Liver (tissue), 9 donors: ENCODE measurements around the gene OXTR. TPM values are rescaled to one million over a fixed set of nuclear protein-coding genes. Genes with fewer than 3 reads are reported as not detected.

ENCODE experiments used
- DNase-seq: peaks from one replicate; pipeline ENCODE4 v3.0.0-alpha.2; 2017; ENCODE audit warnings: low spot score
- H3K27ac ChIP-seq, 2 donors: one replicate each; pipeline ENCODE4 v1.7.0; 2013; ENCODE audit warnings: inconsistent platforms in 2 of 2, low read length in 2 of 2, control low read depth in 1 of 2, low read depth in 1 of 2, mild to moderate bottlenecking in 1 of 2
- H3K27me3 ChIP-seq, 4 donors: one replicate each; pipeline versions ENCODE4 v1.6.1 to v1.7.0; 2013; ENCODE audit warnings: low read length in 3 of 4, inconsistent platforms in 1 of 4, mild to moderate bottlenecking in 1 of 4, moderate library complexity in 1 of 4; ENCODE audit not compliant: control insufficient read depth in 4 of 4, insufficient read depth in 4 of 4
- H3K36me3 ChIP-seq, 4 donors: one replicate each; pipeline versions ENCODE4 v1.6.1 to v1.7.0; 2013; ENCODE audit warnings: low read length in 3 of 4, mild to moderate bottlenecking in 3 of 4, low read depth in 1 of 4, moderate library complexity in 1 of 4; ENCODE audit not compliant: control insufficient read depth in 4 of 4, insufficient read depth in 3 of 4
- H3K4me1 ChIP-seq, 4 donors: one replicate each; pipeline versions ENCODE4 v1.6.1 to v1.7.0; 2013; ENCODE audit warnings: low read length in 3 of 4, mild to moderate bottlenecking in 3 of 4, moderate library complexity in 1 of 4; ENCODE audit not compliant: control insufficient read depth in 4 of 4, insufficient read depth in 4 of 4
- H3K4me3 ChIP-seq, 3 donors: one replicate each; pipeline versions ENCODE4 v1.6.1 to v1.7.0; 2013; ENCODE audit warnings: low read length in 3 of 3, control low read depth in 1 of 3, low read depth in 1 of 3, mild to moderate bottlenecking in 1 of 3
- H3K9ac ChIP-seq, 2 donors: one replicate each; pipeline ENCODE4 v1.7.0; 2013; ENCODE audit warnings: low read length in 2 of 2, mild to moderate bottlenecking in 2 of 2, moderate library complexity in 2 of 2, control low read depth in 1 of 2, low read depth in 1 of 2
- H3K9me3 ChIP-seq, 4 donors: one replicate each; pipeline versions ENCODE4 v1.6.1 to v1.7.0; 2013; ENCODE audit warnings: low read length in 3 of 4; ENCODE audit not compliant: control insufficient read depth in 4 of 4
- ATF3 ChIP-seq: IDR thresholded peaks from 2 replicates; pipeline ENCODE4 v1.6.1; 2016; ENCODE audit warnings: antibody characterized with exemption
- CTCF ChIP-seq: fragments of 150-350 bp; IDR thresholded peaks from 2 replicates; pipeline ENCODE4 v1.5.1; 2017; ENCODE audit warnings: improper control_type of control experiment, low read depth, low read length; ENCODE audit not compliant: missing input control
- EGR1 ChIP-seq, 2 donors: IDR thresholded peaks; 2 replicates each; pipeline ENCODE4 v1.6.1; 2016 to 2018; ENCODE audit warnings: antibody characterized with exemption in 2 of 2, low read depth in 2 of 2
- FOXA1 ChIP-seq: IDR thresholded peaks from 2 replicates; pipeline ENCODE4 v1.6.1; 2016; ENCODE audit warnings: antibody characterized with exemption
- FOXA2 ChIP-seq: IDR thresholded peaks from 2 replicates; pipeline ENCODE4 v1.6.1; 2016; ENCODE audit warnings: antibody characterized with exemption
- GABPA ChIP-seq, 2 donors: IDR thresholded peaks in 1 of 2; conservative IDR thresholded peaks in 1 of 2; 2 replicates each; pipeline ENCODE4 v1.6.1; 2016; ENCODE audit warnings: antibody characterized with exemption in 2 of 2, mild to moderate bottlenecking in 1 of 2, moderate library complexity in 1 of 2
- HNF4A ChIP-seq, 2 donors: conservative IDR thresholded peaks; 2 replicates each; pipeline ENCODE4 v1.6.1; 2016; ENCODE audit warnings: antibody characterized with exemption in 2 of 2, mild to moderate bottlenecking in 2 of 2
- HNF4G ChIP-seq: IDR thresholded peaks from 2 replicates; pipeline ENCODE4 v1.6.1; 2016; ENCODE audit warnings: antibody characterized with exemption
- JUND ChIP-seq, 2 donors: IDR thresholded peaks; 2 replicates each; pipeline ENCODE4 v1.6.1; 2016; ENCODE audit warnings: antibody characterized with exemption in 2 of 2
- MAX ChIP-seq: IDR thresholded peaks from 2 replicates; pipeline ENCODE4 v1.6.1; 2016; ENCODE audit warnings: antibody characterized with exemption
- NR2F2 ChIP-seq: IDR thresholded peaks from 2 replicates; pipeline ENCODE4 v1.6.1; 2016; ENCODE audit warnings: antibody characterized with exemption
- RAD21 ChIP-seq, 2 donors: IDR thresholded peaks; 2 replicates each; pipeline ENCODE4 v1.6.1; 2016; ENCODE audit warnings: antibody characterized with exemption in 2 of 2, mild to moderate bottlenecking in 2 of 2
- REST ChIP-seq: IDR thresholded peaks from 2 replicates; pipeline ENCODE4 v1.6.1; 2016; ENCODE audit warnings: antibody characterized with exemption, mild to moderate bottlenecking
- RXRA ChIP-seq, 2 donors: IDR thresholded peaks; 2 replicates each; pipeline ENCODE4 v1.6.1; 2017 to 2018; ENCODE audit warnings: antibody characterized with exemption in 2 of 2, mild to moderate bottlenecking in 1 of 2
- SP1 ChIP-seq: IDR thresholded peaks from 2 replicates; pipeline ENCODE4 v1.6.1; 2018; ENCODE audit warnings: antibody characterized with exemption, mild to moderate bottlenecking
- TAF1 ChIP-seq: conservative IDR thresholded peaks from 2 replicates; pipeline ENCODE4 v1.6.1; 2016; ENCODE audit warnings: antibody characterized with exemption, mild to moderate bottlenecking
- YY1 ChIP-seq: IDR thresholded peaks from 2 replicates; pipeline ENCODE4 v1.6.1; 2016; ENCODE audit warnings: antibody characterized with exemption, mild to moderate bottlenecking
- ZBTB33 ChIP-seq: IDR thresholded peaks from 2 replicates; pipeline ENCODE4 v1.6.1; 2016; ENCODE audit warnings: antibody characterized with exemption
- WGBS: extraction: QIAGEN DNeasy Blood & Tissue Kit; methylation state at CpG from one replicate; pipeline ENCODE4 v1.1.7; 2013; 5-methylcytosine and 5-hydroxymethylcytosine counted together
- polyA plus RNA-seq, 2 donors: library from polyadenylated mRNA; stranded (reverse) in 1 of 2; unstranded in 1 of 2; fragments of 200-250 nt in 1 of 2; fragments of >200 nt in 1 of 2; fragmentation: Nextera tagmentation in 1 of 2; extraction: Ambion mirVana in 1 of 2; gene quantifications; one replicate each; pipeline versions ENCODE4 v1.2.1 to v1.2.3, GENCODE V29; 2013 to 2015
- total RNA-seq, 2 donors: library from RNA; depleted of rRNA; stranded (reverse); fragments of >200 nt; gene quantifications; one replicate each; pipeline ENCODE4 v1.2.3, GENCODE V29; 2014
- donor health status: healthy.
- donor health status: healthy.
- donor health status: healthy.
- donor health status: healthy.
- donor health status: healthy.

The OXTR gene
- total and polyA plus RNA-seq, 4 donors = 0.05 to 0.28 (median 0.08) TPM; not detected in 1

GRCh38 chr3:8816106-8816505, 46.7 kb upstream of the OXTR start:
- no peak for DNase-seq
- H3K36me3 ChIP-seq = no peaks in the 10 kb centered on the region
- H3K27ac ChIP-seq = no peak overlapping the region
- no peaks in the 10 kb centered on the region for H3K4me1 ChIP-seq
- H3K9me3 ChIP-seq = peaks cover 2 to 24% (median 19%) of the 10 kb centered on the region in 4 donors
- H3K9ac ChIP-seq = no peak overlapping the region
- no peaks in the 10 kb centered on the region for H3K27me3 ChIP-seq
- 92% methylated on average over 6 of the region's 6 CpGs for WGBS
- no peak overlapping the region for H3K4me3 ChIP-seq
- TF ChIP-seq GABPA (IDR thresholded peaks at IDR 0.05 in 1 of 2, conservative IDR thresholded peaks at IDR 0.05 in 1 of 2) = no peak
- TF ChIP-seq NR2F2 = no peak
- no peak for TF ChIP-seq ATF3
- TF ChIP-seq JUND (IDR thresholded peaks at IDR 0.05) = no peak
- TF ChIP-seq EGR1 (IDR thresholded peaks at IDR 0.05; ENCODE audit: low read depth in 2 of 2) = no peak
- TF ChIP-seq FOXA1 = no peak
- no peak for TF ChIP-seq TAF1
- no peak for TF ChIP-seq SP1
- no peak for TF ChIP-seq CTCF
- TF ChIP-seq YY1 = no peak
- TF ChIP-seq ZBTB33 = no peak
- no peak for TF ChIP-seq HNF4G
- TF ChIP-seq FOXA2 = no peak
- no peak for TF ChIP-seq REST
- TF ChIP-seq MAX = no peak
- no peak for TF ChIP-seq HNF4A (conservative IDR thresholded peaks at IDR 0.05)
- TF ChIP-seq RAD21 (IDR thresholded peaks at IDR 0.05) = no peak

- no peak for DNase-seq
- no peak overlapping the region for H3K9ac ChIP-seq
- 83% methylated on average over 1 of the region's 1 CpG for WGBS
- H3K27ac ChIP-seq = no peak overlapping the region
- no peaks in the 10 kb centered on the region for H3K27me3 ChIP-seq
- H3K4me3 ChIP-seq = no peak overlapping the region
- peaks cover 0 to 8% (median 4%) of the 10 kb centered on the region in 4 donors for H3K9me3 ChIP-seq
- no peaks in the 10 kb centered on the region for H3K36me3 ChIP-seq
- H3K4me1 ChIP-seq = no peaks in the 10 kb centered on the region
- TF ChIP-seq HNF4A (conservative IDR thresholded peaks at IDR 0.05) = no peak
- no peak for TF ChIP-seq TAF1
- no peak for TF ChIP-seq CTCF
- no peak for TF ChIP-seq RAD21 (IDR thresholded peaks at IDR 0.05)
- TF ChIP-seq SP1 = no peak
- TF ChIP-seq JUND (IDR thresholded peaks at IDR 0.05) = no peak
- TF ChIP-seq RXRA (IDR thresholded peaks at IDR 0.05) = no peak
- no peak for TF ChIP-seq MAX
- no peak for TF ChIP-seq EGR1 (IDR thresholded peaks at IDR 0.05; ENCODE audit: low read depth in 2 of 2)
- TF ChIP-seq GABPA (IDR thresholded peaks at IDR 0.05 in 1 of 2, conservative IDR thresholded peaks at IDR 0.05 in 1 of 2) = no peak
- no peak for TF ChIP-seq FOXA2
- no peak for TF ChIP-seq ZBTB33
- no peak for TF ChIP-seq ATF3
Measured at GRCh38 chr3:8813411-8813810, 44.0 kb upstream of the OXTR start.
